K562 (cell line): ENCODE data around the gene SEPHS1. TPM values are rescaled to one million over a fixed set of nuclear protein-coding genes. Genes with fewer than 3 reads are reported as not detected.

ENCODE experiments used
- ATAC-seq: fragments of 200-7000 bp; cut with Tn5 transposase; 3 replicates; pipeline ENCODE4 v1.9.1; 2020; ENCODE audit warnings: moderate library complexity
- BruUV-seq: library from RNA; stranded (reverse); fragments of 400-500 nt; replicated peaks from 2 replicates; lab custom pipeline; 2021; lab: Mats Ljungman, UMichigan
- CTCF ChIA-PET: fragments of 300-600 bp; formaldehyde crosslinking; extraction: SDS; loops from one replicate; lab custom pipeline; 2021; ENCODE audit warnings: low intra/inter-chr PET ratio; lab: Yijun Ruan, JAX
- POLR2A ChIA-PET: fragments of 300-600, 350-650 bp; sonication (Branson Sonifier 250); formaldehyde crosslinking; extraction: SDS; loops from one replicate; lab custom pipeline; 2021; ENCODE audit warnings: antibody characterized with exemption, inconsistent platforms; lab: Yijun Ruan, JAX
- DNase-seq, 4 experiments: peaks; one replicate each; pipeline versions ENCODE4 v3.0.0 to v3.0.0-alpha.2; 2011 to 2018; ENCODE audit warnings: low spot score in 3 of 4, mixed read lengths in 3 of 4; ENCODE audit errors: extremely low read depth in 1 of 4
- FAIRE-seq: peaks from 2 replicates; lab custom pipeline; 2011; peaks lifted over from hg19 to GRCh38; lab: Jason Lieb, UNC
- H2AFZ ChIP-seq: 2 replicates; pipeline ENCODE4 v1.6.0; 2011; ENCODE audit warnings: low read depth, low read length, control low read depth, inconsistent platforms
- H3K27ac ChIP-seq: fragments of 200-600 bp; 3 replicates; pipeline ENCODE4 v1.8.0; 2011; ENCODE audit warnings: low read depth, mild to moderate bottlenecking, control low read depth, inconsistent platforms, low read length, moderate library complexity, mixed read lengths; ENCODE audit errors: extremely low read depth
- H3K27me3 ChIP-seq, 2 experiments: fragments of 300-600 bp in 1 of 2; 2 replicates in 1 of 2; 3 replicates in 1 of 2; pipeline versions ENCODE4 v1.6.0 to v1.8.0; 2011; ENCODE audit warnings: inconsistent platforms in 2 of 2, low read length in 2 of 2, mild to moderate bottlenecking in 1 of 2, mixed read lengths in 1 of 2, moderate library complexity in 1 of 2; ENCODE audit not compliant: control insufficient read depth in 2 of 2, insufficient read depth in 2 of 2
- H3K36me3 ChIP-seq: fragments of 300-600 bp; 3 replicates; pipeline ENCODE4 v1.8.0; 2011; ENCODE audit warnings: mild to moderate bottlenecking, low read length, inconsistent platforms; ENCODE audit not compliant: control insufficient read depth, insufficient read depth
- H3K4me1 ChIP-seq, 2 experiments: fragments of 200-600 bp in 1 of 2; replicated peaks in 1 of 2; 2 replicates in 1 of 2; 3 replicates in 1 of 2; pipeline versions ENCODE4 v1.5.1 to v1.8.0; 2011; ENCODE audit warnings: inconsistent platforms in 2 of 2, low read length in 2 of 2, mild to moderate bottlenecking in 1 of 2, mixed read lengths in 1 of 2, moderate library complexity in 1 of 2; ENCODE audit not compliant: control insufficient read depth in 2 of 2, insufficient read depth in 2 of 2
- H3K4me2 ChIP-seq: 2 replicates; pipeline ENCODE4 v1.6.1; 2011; ENCODE audit warnings: low read length, control low read depth, inconsistent platforms, mixed read lengths; ENCODE audit not compliant: insufficient read depth
- H3K4me3 ChIP-seq: fragments of 200-600 bp; sonication (generic), shearing (Covaris generic); 2 replicates; pipeline ENCODE4 v1.5.1; 2016; ENCODE audit warnings: control low read depth, inconsistent platforms
- H3K79me2 ChIP-seq: fragments of 200-600 bp; 3 replicates; pipeline ENCODE4 v1.8.0; 2011; ENCODE audit warnings: low read length, inconsistent platforms; ENCODE audit not compliant: control insufficient read depth, insufficient read depth
- H3K9ac ChIP-seq, 2 experiments: 2 replicates each; pipeline versions ENCODE4 v1.6.0 to v1.6.1; 2011; ENCODE audit warnings: low read depth in 2 of 2, low read length in 2 of 2, control low read depth in 1 of 2, inconsistent platforms in 1 of 2, mild to moderate bottlenecking in 1 of 2, mixed read lengths in 1 of 2; ENCODE audit not compliant: insufficient read depth in 1 of 2
- H3K9me1 ChIP-seq: one replicate; pipeline ENCODE4 v1.6.0; 2011; ENCODE audit warnings: inconsistent platforms, mild to moderate bottlenecking, low read length, moderate library complexity; ENCODE audit not compliant: control insufficient read depth, insufficient read depth
- H3K9me3 ChIP-seq: replicated peaks from 2 replicates; pipeline ENCODE4 v1.5.1; 2011; ENCODE audit warnings: low read depth, low read length, inconsistent platforms; ENCODE audit not compliant: control insufficient read depth, insufficient read depth
- H4K20me1 ChIP-seq: replicated peaks from 2 replicates; pipeline ENCODE4 v1.6.1; 2011; ENCODE audit warnings: low read length, inconsistent platforms, mixed read lengths; ENCODE audit not compliant: control insufficient read depth, insufficient read depth
- CREB3 ChIP-seq: fragments of 450-650 bp; conservative IDR thresholded peaks from 2 replicates; pipeline ENCODE4 v1.6.1; 2016; ENCODE audit warnings: missing genetic modification characterization, low read depth, mild to moderate bottlenecking, missing compliant biosample characterization, moderate library complexity
- CTCFL ChIP-seq: IDR thresholded peaks from 2 replicates; pipeline ENCODE4 v1.6.1; 2011; ENCODE audit warnings: borderline replicate concordance, low read depth, mild to moderate bottlenecking, moderate library complexity, low read length; ENCODE audit not compliant: insufficient read depth, poor library complexity, severe bottlenecking
- ID3 ChIP-seq, 2 experiments: fragments of 250-450 bp in 1 of 2; fragments of 450-650 bp in 1 of 2; sonication (Bioruptor Pico) in 1 of 2; IDR thresholded peaks; 2 replicates each; pipeline versions ENCODE4 v1.6.1 to v1.8.0; 2016 to 2021; ENCODE audit warnings: mild to moderate bottlenecking in 2 of 2, moderate library complexity in 2 of 2, missing compliant biosample characterization in 1 of 2, missing genetic modification characterization in 1 of 2
- MEF2D ChIP-seq: conservative IDR thresholded peaks from 2 replicates; pipeline ENCODE4 v1.6.1; 2016; ENCODE audit warnings: low read depth, missing genetic modification characterization, missing compliant biosample characterization
- PHF21A ChIP-seq: fragments of 450-650 bp; IDR thresholded peaks from 2 replicates; pipeline ENCODE4 v1.6.1; 2017; ENCODE audit warnings: low read depth, borderline replicate concordance
- RBM14 ChIP-seq: fragments of 200-400 bp; formaldehyde crosslinking; IDR thresholded peaks from 2 replicates; pipeline ENCODE4 v1.6.1; 2018; ENCODE audit warnings: low read depth, mild to moderate bottlenecking, low read length, moderate library complexity, borderline replicate concordance; ENCODE audit not compliant: insufficient read depth
- ZNF134 ChIP-seq: fragments of 250-450 bp; sonication (Bioruptor Pico); conservative IDR thresholded peaks from 2 replicates; pipeline ENCODE4 v1.4.0; 2020
- ZNF395 ChIP-seq: fragments of 200-800 bp; sonication (Bioruptor generic); IDR thresholded peaks from 2 replicates; pipeline ENCODE4 v1.6.1; 2017; ENCODE audit warnings: missing genetic modification characterization, missing compliant biosample characterization
- ZNF639 ChIP-seq, 2 experiments: fragments of 200-800 bp in 1 of 2; sonication (Bioruptor generic) in 1 of 2; sonication (generic) in 1 of 2; formaldehyde crosslinking in 1 of 2; IDR thresholded peaks in 1 of 2; conservative IDR thresholded peaks in 1 of 2; 2 replicates each; pipeline versions ENCODE4 v1.5.0 to v1.6.1; 2016 to 2020; ENCODE audit warnings: missing compliant biosample characterization in 1 of 2, missing genetic modification characterization in 1 of 2, missing genetic modification reagents in 1 of 2
- ZNF766 ChIP-seq: fragments of 200-800 bp; sonication (Bioruptor generic); conservative IDR thresholded peaks from 2 replicates; pipeline ENCODE4 v1.6.1; 2016; ENCODE audit warnings: missing genetic modification characterization, missing compliant biosample characterization
- WGBS: fragments of 100-300 bp; shearing (Covaris generic); methylation state at CpG from one replicate; pipeline ENCODE4 v1.1.6; 2016; ENCODE audit warnings: low coverage, mixed read lengths; ENCODE audit not compliant: insufficient coverage; ENCODE audit errors: missing lambda C conversion rate; 5-methylcytosine and 5-hydroxymethylcytosine counted together
- in situ Hi-C: fragments of 300-500 bp; cut with MboI; formaldehyde crosslinking; loops from 4 replicates; pipeline ENCODE4 v1.15.0; 2018; ENCODE audit warnings: inconsistent platforms, mixed read lengths
- intact Hi-C: fragments of 100-400 bp; cut with micrococcal nuclease; formaldehyde crosslinking; loops from 2 replicates; pipeline ENCODE4 v1.14.2; 2022
- polyA plus RNA-seq, 8 experiments: library from polyadenylated mRNA; depleted of rRNA in 4 of 8; stranded (reverse) in 5 of 8; unstranded in 3 of 8; fragments of >200 nt; fragmentation: Nextera tagmentation in 2 of 8; fragmentation: Illumina TruSeq in 1 of 8; extraction: Ambion mirVana in 2 of 8; extraction: Trizol in 1 of 8; gene quantifications; 2 replicates each; pipeline versions ENCODE4 v1.2.1 to v1.2.3, GENCODE V29; 2011 to 2014; ENCODE audit warnings: inconsistent platforms in 1 of 8, missing spikeins in 1 of 8
- total RNA-seq, 7 experiments: library from RNA; depleted of rRNA in 6 of 7; stranded (reverse); fragments of >200 nt in 6 of 7; fragmentation: Illumina TruSeq in 2 of 7; extraction: Trizol in 2 of 7; gene quantifications; 2 replicates each; pipeline versions ENCODE4 v1.2.1 to v1.2.3, GENCODE V29; 2011 to 2021; ENCODE audit warnings: low replicate concordance in 1 of 7

SEPHS1 gene
- total and polyA plus RNA-seq, 9 of the 15 experiments (the other 6 are each of a cell fraction or from before 2014, with no cell fraction given) = 14.7 to 82.8 (median 41.8) TPM

GRCh38 chr10:13354783-13355182 lies 6.7 kb upstream of the SEPHS1 start:
- H3K27ac ChIP-seq = peak overlapping the region; percentile 28; the same call in 1 of the 3 replicates
- CTCF ChIA-PET = no interaction called here
- WGBS = 32% methylated on average over 7 of the region's 7 CpGs
- no peaks in the 10 kb centered on the region for H4K20me1 ChIP-seq
- FAIRE-seq = no peak
- H3K79me2 ChIP-seq = no peaks in the 10 kb centered on the region
- TF ChIP-seq MEF2D (tag) (0 out of 2 replicates have a peak, but pooled peaks have one; percentile 5), ID3 (CRISPR knock-in tag; IDR thresholded peaks at IDR 0.05) (no peak), ID3 (tag; IDR thresholded peaks at IDR 0.05) (0 out of 2 replicates have a peak, but pooled peaks have one; percentile 1), PHF21A (no peak), RBM14 (no peak), ZNF639 (CRISPR knock-in tag; conservative IDR thresholded peaks at IDR 0.05 in 1 of 2, IDR thresholded peaks at IDR 0.05 in 1 of 2) (0 out of 4 replicates have a peak, but pooled peaks of 1 of the 2 experiments have one; percentile 42), CREB3 (0 out of 2 replicates have a peak, but pooled peaks have one; percentile 8), ZNF134 (CRISPR knock-in tag) (no peak), ZNF395 (CRISPR knock-in tag) (peak; percentile 9; the same call in 1 of the 2 replicates), ZNF766 (no peak; the same call in 1 of the 2 replicates), CTCFL (no peak)
- no peak for ATAC-seq
- in situ Hi-C loops = no loop called here
- peak overlapping the region in 1 of 2 experiments; percentile 71; a peak in 1 of 4 replicates for H3K9ac ChIP-seq
- no peak overlapping the region for H2AFZ ChIP-seq
- H3K9me3 ChIP-seq = no peaks in the 10 kb centered on the region
- no peak for DNase-seq
- H3K4me2 ChIP-seq = no peak overlapping the region
- peaks cover 6 to 7% of the 10 kb centered on the region in 2 experiments; a peak in 4 of 5 replicates for H3K4me1 ChIP-seq
- H3K36me3 ChIP-seq = no peaks in the 10 kb centered on the region
- BruUV-seq = no TSS peak
- no peak overlapping the region for H3K4me3 ChIP-seq
- no peaks in the 10 kb centered on the region for H3K9me1 ChIP-seq
- intact Hi-C loops = loop anchor here (5.0 to 10.0 kb wide), 3 partner anchors 82 to 250 kb away; partner anchors contain the start of genes MCM10 and OPTN
- POLR2A ChIA-PET = no interaction called here
- H3K27me3 ChIP-seq = peaks cover 0 to 6% of the 10 kb centered on the region in 2 experiments; a peak in 3 of 5 replicates
